SJSA1 (cell line): ENCODE results near the gene PTPRN. TPM values are rescaled to one million over a fixed set of nuclear protein-coding genes. Genes with fewer than 3 reads are reported as not detected.
"Not testable (repeated sequence)": the region's sequence is repeated elsewhere in the genome, so short reads cannot be mapped to it uniquely, and the experiment has no call there.

Source experiments
- DNase-seq, 2 experiments: peaks; one replicate each; pipeline ENCODE4 v3.0.0-alpha.2; 2015 to 2020; ENCODE audit warnings: low spot score in 2 of 2, low read depth in 1 of 2
- H3K27ac ChIP-seq: fragments of 250-450 bp; sonication (Bioruptor Pico); 2 replicates; pipeline ENCODE4 v1.5.1; 2020; ENCODE audit warnings: mild to moderate bottlenecking, moderate library complexity
- H3K27me3 ChIP-seq: fragments of 250-450 bp; sonication (Bioruptor Pico); replicated peaks from 2 replicates; pipeline ENCODE4 v1.5.1; 2020; ENCODE audit warnings: mild to moderate bottlenecking, moderate library complexity
- H3K36me3 ChIP-seq: fragments of 250-450 bp; sonication (Bioruptor Pico); 2 replicates; pipeline ENCODE4 v1.5.1; 2020; ENCODE audit warnings: mild to moderate bottlenecking
- H3K4me1 ChIP-seq: fragments of 250-450 bp; sonication (Bioruptor Pico); replicated peaks from 2 replicates; pipeline ENCODE4 v1.6.1; 2021; ENCODE audit warnings: mild to moderate bottlenecking
- H3K4me3 ChIP-seq: fragments of 250-450 bp; sonication (Bioruptor Pico); 2 replicates; pipeline ENCODE4 v1.5.1; 2020; ENCODE audit warnings: mild to moderate bottlenecking
- H3K9me3 ChIP-seq: fragments of 250-450 bp; sonication (Bioruptor Pico); replicated peaks from 2 replicates; pipeline ENCODE4 v1.5.1; 2020; ENCODE audit warnings: mild to moderate bottlenecking
- total RNA-seq: library from RNA; depleted of rRNA; stranded (reverse); fragments of >200 nt; shearing (Covaris generic); gene quantifications from 2 replicates; pipeline ENCODE4 v1.2.3, GENCODE V29; 2014

PTPRN gene
- total RNA-seq, 1 experiment from 2014 or later: 4.2 TPM

- Histone ChIP-seq H3K4me3 (no peak overlapping the region), H3K4me1 (peaks cover 12% of the 10 kb centered on the region), H3K27me3 (no peaks in the 10 kb centered on the region), H3K9me3 (no peaks in the 10 kb centered on the region), H3K36me3 (peaks cover 28% of the 10 kb centered on the region), H3K27ac (no peak overlapping the region)
- DNase-seq: peak in 1 of 2 experiments; percentile 23
Observed at GRCh38 chr2:219287580-219288265, 21.5 kb downstream of the PTPRN start.

GRCh38 chr2:219287116-219287440 is 22.1 kb downstream of the PTPRN start:
- not testable (repeated sequence) for H3K27me3 ChIP-seq, DNase-seq, H3K4me3 ChIP-seq, H3K9me3 ChIP-seq, H3K27ac ChIP-seq
- Histone ChIP-seq H3K4me1 (peaks cover 12% of the 10 kb centered on the region), H3K36me3 (peaks cover 34% of the 10 kb centered on the region)

GRCh38 chr2:219286436-219287115 is 22.6 kb downstream of the PTPRN start:
- no peak for DNase-seq
- Histone ChIP-seq H3K27me3 (no peaks in the 10 kb centered on the region), H3K36me3 (peaks cover 38% of the 10 kb centered on the region), H3K9me3 (no peaks in the 10 kb centered on the region), H3K27ac (no peak overlapping the region), H3K4me1 (peaks cover 9% of the 10 kb centered on the region), H3K4me3 (no peak overlapping the region)

GRCh38 chr2:219285894-219286425 is 23.2 kb downstream of the PTPRN start:
- Histone ChIP-seq H3K4me1 (peaks cover 9% of the 10 kb centered on the region), H3K36me3 (peaks cover 42% of the 10 kb centered on the region), H3K27ac (no peak overlapping the region), H3K27me3 (no peaks in the 10 kb centered on the region), H3K4me3 (no peak overlapping the region), H3K9me3 (no peaks in the 10 kb centered on the region)
- DNase-seq: no peak

GRCh38 chr2:219285373-219285735 is 23.8 kb downstream of the PTPRN start:
- no peaks in the 10 kb centered on the region for H3K9me3 ChIP-seq
- no peak overlapping the region for H3K4me3 ChIP-seq
- no peak overlapping the region for H3K27ac ChIP-seq
- H3K36me3 ChIP-seq: peaks cover 48% of the 10 kb centered on the region
- H3K4me1 ChIP-seq: peaks cover 9% of the 10 kb centered on the region
- no peaks in the 10 kb centered on the region for H3K27me3 ChIP-seq
- no peak for DNase-seq

- no peaks in the 10 kb centered on the region for H3K27me3 ChIP-seq
- peaks cover 13% of the 10 kb centered on the region for H3K4me1 ChIP-seq
- H3K36me3 ChIP-seq: peaks cover 50% of the 10 kb centered on the region
- DNase-seq: no peak
- H3K9me3 ChIP-seq: no peaks in the 10 kb centered on the region
- no peak overlapping the region for H3K4me3 ChIP-seq
- no peak overlapping the region for H3K27ac ChIP-seq
Observed at GRCh38 chr2:219284501-219285372, 24.5 kb downstream of the PTPRN start.

GRCh38 chr2:219282943-219283581 is 26.1 kb downstream of the PTPRN start:
- H3K9me3 ChIP-seq: no peaks in the 10 kb centered on the region
- no peak overlapping the region for H3K4me3 ChIP-seq
- peaks cover 17% of the 10 kb centered on the region for H3K4me1 ChIP-seq
- DNase-seq: no peak
- no peak overlapping the region for H3K27ac ChIP-seq
- H3K36me3 ChIP-seq: peaks cover 53% of the 10 kb centered on the region
- no peaks in the 10 kb centered on the region for H3K27me3 ChIP-seq

- Histone ChIP-seq H3K36me3 (peaks cover 53% of the 10 kb centered on the region), H3K9me3 (no peaks in the 10 kb centered on the region), H3K27ac (no peak overlapping the region), H3K4me3 (no peak overlapping the region), H3K27me3 (no peaks in the 10 kb centered on the region), H3K4me1 (peaks cover 24% of the 10 kb centered on the region)
- DNase-seq: no peak
Observed at GRCh38 chr2:219282375-219282774, 26.8 kb downstream of the PTPRN start.

GRCh38 chr2:219281588-219281987 is 27.6 kb downstream of the PTPRN start:
- Histone ChIP-seq H3K27ac (no peak overlapping the region), H3K27me3 (no peaks in the 10 kb centered on the region), H3K4me1 (peaks cover 24% of the 10 kb centered on the region), H3K4me3 (no peak overlapping the region), H3K36me3 (peaks cover 53% of the 10 kb centered on the region), H3K9me3 (no peaks in the 10 kb centered on the region)
- no peak for DNase-seq

- H3K27ac ChIP-seq: no peak overlapping the region
- H3K4me3 ChIP-seq: no peak overlapping the region
- no peaks in the 10 kb centered on the region for H3K27me3 ChIP-seq
Observed at GRCh38 chr2:219280651-219281050, 28.6 kb downstream of the PTPRN start.

GRCh38 chr2:219279916-219280516 is 29.2 kb downstream of the PTPRN start:
- Histone ChIP-seq H3K9me3 (no peaks in the 10 kb centered on the region), H3K27ac (peak overlapping the region; percentile 86), H3K27me3 (no peaks in the 10 kb centered on the region)

More at GRCh38 chr2:219280651-219281050, 28.6 kb downstream of the PTPRN start:
- Histone ChIP-seq H3K4me1 (peaks cover 24% of the 10 kb centered on the region), H3K9me3 (no peaks in the 10 kb centered on the region), H3K36me3 (peaks cover 47% of the 10 kb centered on the region)
- no peak for DNase-seq

GRCh38 chr2:219279151-219279915 is 29.9 kb downstream of the PTPRN start, which contains the start of gene DNAJB2:
TSS of gene DNAJB2 (plus strand) at chr2:219279366. CDS start at chr2:219279834, 468 bp downstream.
- H3K27me3 ChIP-seq: no peaks in the 10 kb centered on the region
- DNase-seq: peak; percentile 99 to 100
- H3K27ac ChIP-seq: peak within 1 kb of the TSS; percentile 86
- H3K4me3 ChIP-seq: peak within 1 kb of the TSS; percentile 58
- H3K36me3 ChIP-seq: peaks cover 34% of the 10 kb centered on the region
- no peaks in the 10 kb centered on the region for H3K9me3 ChIP-seq
- peaks cover 34% of the 10 kb centered on the region for H3K4me1 ChIP-seq

More at GRCh38 chr2:219279916-219280516, 29.2 kb downstream of the PTPRN start:
- no peak for DNase-seq
- Histone ChIP-seq H3K4me1 (peaks cover 27% of the 10 kb centered on the region), H3K36me3 (peaks cover 41% of the 10 kb centered on the region), H3K4me3 (peak overlapping the region; percentile 58)
